ENCODE results near the gene CDH4. TPM values are rescaled to one million over a fixed set of nuclear protein-coding genes. Genes with fewer than 3 reads are reported as not detected.

CDH4 gene
- total RNA-seq, 1 donor from 2014 or later: not detected

DNA sequence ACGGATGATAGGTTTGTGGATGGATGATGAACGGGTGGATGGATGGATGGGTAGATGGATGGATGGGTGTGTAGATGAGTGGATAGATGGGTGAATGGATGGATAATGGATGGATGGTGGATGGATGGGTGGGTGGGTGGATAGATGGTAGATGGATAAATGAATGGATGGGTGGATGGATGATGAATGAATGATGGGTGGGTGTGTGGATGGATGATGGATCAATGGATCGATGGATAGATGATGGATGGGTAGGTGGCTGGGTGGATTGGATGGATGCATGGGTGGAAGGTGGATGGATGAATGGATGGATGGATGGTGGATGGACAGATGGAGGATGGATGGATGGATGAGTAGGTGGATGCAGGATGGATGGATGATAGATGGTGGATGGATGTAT lies 419.5 kb downstream of the CDH4 start:
- ATAC-seq: no peak
- no peak for DNase-seq (ENCODE audit: low spot score)

DNA sequence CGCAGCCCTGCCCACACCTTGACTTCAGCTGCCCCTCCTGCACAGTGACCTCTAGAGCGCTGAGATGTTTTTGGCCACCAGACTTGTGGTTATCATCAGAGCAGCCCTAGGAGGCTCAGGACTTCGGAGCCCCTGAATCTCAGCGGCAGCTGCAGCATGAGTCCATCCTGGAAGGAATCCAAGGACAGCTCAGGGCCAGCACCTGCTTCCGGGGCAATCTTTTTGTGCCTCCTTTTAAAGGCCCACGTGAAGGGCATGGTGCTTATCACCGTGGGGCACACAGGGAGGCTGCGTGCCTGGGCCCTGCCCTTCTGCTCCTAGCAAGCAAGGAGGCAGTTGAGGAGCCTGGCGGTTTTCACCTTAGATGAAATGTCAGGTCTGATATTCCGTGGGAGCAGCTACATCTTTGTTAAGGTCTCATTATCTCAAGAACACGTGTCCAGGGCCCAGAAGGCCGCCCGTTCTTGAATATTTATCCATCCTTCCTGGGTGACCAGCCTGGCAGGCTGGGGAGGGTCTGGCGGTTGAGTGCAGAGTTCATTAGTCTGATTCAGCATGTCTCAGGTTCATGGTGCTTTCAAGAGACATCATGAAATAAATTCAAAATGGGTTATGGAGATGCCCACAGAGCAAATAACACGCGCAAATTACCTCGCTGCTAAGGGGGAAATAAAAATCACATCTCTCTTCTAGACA lies 421.2 kb downstream of the CDH4 start:
- no peak for DNase-seq (ENCODE audit: low spot score)
- ATAC-seq: no peak

DNA sequence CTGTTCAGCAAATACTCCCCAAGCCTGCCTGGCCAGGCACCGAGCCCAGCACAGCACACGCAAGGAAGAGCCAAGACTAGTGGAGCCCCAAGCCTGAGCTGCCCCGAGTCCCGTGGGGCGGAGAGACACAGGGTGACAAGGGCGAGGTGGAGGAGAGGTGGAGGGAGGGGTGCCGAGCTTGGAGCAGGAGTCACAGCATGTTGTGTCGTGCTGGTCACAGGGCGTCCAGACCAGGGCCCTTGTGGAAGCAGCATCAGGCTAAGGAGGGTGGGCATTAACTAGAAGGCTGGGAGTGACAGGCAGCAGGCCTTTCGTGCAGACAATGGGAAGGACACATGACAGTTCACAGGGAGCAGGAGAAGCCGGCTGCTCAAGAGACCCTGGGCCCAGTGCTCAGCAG lies 422.1 kb downstream of the CDH4 start:
- DNase-seq (ENCODE audit: low spot score) (no peak), ATAC-seq (no peak)

DNA sequence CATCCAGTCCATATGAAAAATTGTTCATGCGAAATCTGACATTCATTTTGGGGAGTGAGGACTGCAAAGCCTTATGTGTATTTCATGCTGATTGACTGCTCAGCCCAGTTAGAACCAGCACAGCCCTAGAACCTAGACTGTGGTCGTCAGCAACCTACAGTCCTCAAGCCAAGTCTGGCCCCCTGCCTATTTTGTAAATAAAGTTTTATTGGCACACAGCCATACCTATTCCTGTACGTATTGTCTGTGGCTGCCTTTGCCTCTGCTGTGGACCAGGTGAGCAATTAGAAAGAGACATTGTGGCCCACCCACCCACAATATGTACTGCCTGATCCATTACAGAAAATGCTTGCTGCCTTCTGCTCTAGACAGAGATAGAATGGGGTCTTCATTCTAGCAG lies 422.6 kb downstream of the CDH4 start:
- ATAC-seq (no peak), DNase-seq (ENCODE audit: low spot score) (no peak)

DNA sequence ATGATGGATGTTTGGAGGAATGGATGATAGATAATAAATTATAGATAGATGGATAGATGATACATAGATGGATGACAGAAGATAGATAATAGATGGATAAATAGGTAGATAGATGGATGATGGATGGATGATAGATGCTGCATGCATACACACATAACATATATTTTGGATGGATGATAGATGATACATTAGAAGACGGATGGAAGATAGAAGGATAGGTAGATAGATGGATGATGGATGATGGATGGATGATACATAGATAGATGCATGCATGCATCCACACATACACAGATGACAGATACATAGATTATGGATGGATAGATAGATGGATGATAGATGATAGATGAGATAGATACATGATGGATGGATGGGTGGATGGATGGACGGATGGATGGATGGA lies 425.9 kb downstream of the CDH4 start:
- no peak for DNase-seq (ENCODE audit: low spot score)
- ATAC-seq: no peak

DNA sequence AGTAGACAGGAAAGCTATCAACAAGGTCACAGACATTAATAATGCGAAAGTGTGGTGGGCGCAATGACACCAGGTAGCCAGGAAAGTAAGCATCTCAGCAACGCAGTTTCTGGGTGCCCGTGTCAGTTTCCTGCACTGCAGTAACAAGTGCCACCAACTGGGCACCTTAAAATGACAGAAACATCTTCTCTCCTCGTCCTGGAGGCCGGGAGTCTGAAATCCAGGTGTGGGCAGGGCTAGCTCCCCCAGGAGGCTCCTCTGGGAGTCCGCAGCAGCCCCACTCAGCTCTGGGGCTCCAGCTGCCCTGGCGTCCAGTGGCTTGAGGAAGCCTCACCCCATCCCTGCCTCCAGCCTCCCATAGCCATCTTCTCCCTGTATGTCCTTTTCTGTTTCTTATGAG lies 426.4 kb downstream of the CDH4 start:
- ATAC-seq (no peak), DNase-seq (ENCODE audit: low spot score) (no peak)

DNA sequence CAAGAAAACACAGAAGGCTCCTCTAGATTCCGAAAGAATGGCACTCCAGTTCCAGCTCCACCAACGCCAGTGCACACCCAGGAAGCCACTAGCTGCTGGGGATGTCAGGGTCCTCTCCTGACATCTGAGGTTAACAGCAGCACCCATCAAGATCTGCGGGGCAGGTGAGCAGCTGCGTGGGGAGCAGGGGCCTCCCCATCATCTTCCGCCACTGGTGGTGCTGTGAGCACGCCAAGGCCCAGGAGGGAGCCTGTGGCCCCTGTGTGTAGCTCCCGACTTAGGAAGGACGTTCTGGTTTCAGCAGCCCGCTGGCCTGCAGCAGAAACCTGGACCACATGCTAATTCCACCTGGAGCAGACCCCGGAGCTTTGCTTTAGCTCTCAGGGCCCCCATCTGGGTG lies 427.4 kb downstream of the CDH4 start:
- ATAC-seq (no peak), DNase-seq (ENCODE audit: low spot score) (no peak)

DNA sequence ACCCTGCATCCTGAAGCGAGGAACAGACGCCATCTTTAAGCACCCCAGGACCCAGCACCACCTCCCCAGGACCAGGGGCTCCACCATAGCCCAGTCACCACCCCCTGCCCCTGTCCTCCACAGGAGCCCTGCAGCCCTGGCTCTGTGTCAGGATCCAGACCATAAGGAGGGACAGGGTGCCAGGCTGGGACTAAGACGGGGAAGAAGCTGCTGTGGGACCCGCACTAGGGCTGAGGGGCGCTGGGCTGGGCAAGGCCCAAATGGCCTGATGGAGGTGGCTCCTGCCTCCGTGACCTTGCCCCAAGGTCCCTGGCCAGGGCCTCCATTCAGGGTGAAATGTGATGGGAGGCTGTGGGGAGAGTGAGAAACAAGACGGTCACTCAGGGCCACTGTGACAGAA lies 428.0 kb downstream of the CDH4 start:
- DNase-seq (ENCODE audit: low spot score): no peak
- ATAC-seq: no peak

DNA sequence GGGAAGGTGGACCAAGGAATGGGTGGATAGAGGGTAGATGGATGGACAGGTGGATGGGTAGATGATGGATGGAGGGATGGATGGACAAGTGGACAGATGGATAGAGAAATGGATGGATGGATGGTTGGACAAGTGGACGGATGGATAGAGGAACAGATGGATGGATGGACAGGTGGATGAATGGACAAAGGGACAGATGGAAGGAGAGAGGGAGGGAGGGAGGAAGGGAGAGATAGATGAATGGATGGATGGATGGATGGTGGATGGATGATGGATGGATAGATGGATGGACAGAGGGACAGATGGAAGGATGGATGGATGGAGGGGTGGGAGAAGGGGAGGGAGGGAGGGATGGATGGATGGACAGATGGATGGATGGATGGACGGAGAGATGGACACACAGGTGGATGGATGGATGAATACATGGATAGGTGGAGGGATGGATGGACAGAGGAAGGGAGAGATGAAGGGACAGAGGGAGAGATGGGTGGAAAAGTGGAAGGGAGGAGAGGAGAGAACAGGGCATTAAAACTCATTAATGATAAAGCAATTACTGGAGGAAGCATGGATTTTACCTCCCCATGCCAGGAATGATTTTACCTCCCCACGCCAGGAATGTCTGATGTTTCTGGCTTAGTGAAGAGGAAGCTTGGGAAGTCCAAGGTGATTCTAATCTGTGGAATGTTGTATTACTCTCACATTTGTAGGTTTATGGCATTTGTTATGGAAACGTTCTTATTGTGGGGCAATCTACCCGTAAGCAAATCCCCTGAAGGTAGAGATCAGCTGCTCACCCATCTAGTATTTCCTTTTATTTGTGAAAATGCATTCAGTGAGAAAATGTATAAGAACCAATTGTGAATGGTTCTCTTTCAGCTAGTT lies 430.3 kb downstream of the CDH4 start:
- ATAC-seq (no peak), DNase-seq (ENCODE audit: low spot score) (no peak)

DNA sequence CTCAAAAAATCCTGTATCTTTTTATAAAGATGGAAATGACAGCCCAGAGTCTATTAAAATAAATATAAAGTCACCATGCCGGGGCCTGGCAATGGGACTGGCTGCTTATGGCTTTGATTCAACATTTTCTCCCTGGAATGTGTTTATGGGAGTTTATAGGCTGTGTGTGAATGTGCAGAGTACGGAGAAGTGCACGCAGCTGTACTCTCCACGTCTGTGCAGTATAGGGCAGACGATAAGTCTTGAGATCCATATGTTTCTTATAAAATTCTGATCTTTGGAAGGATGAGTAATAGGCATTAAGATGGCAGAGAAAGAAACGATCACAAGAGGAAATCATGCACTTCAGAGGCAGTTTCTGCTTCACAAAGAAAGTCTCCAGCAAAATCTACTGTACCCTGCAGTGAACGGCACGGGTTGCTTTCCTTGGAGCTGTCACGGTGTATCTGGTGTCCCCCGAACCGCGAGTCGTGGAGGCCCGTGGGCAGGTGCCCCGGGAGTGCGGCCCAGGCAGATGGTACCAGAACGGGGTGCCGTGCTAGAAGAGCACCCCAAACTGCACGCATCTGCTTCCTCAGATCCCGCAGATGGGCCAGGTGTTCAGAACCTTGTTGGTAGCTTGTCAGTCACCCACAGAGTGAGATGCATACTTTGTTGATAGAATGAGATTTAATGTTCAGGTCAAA lies 431.1 kb downstream of the CDH4 start:
- no peak for ATAC-seq
- DNase-seq (ENCODE audit: low spot score): no peak

DNA sequence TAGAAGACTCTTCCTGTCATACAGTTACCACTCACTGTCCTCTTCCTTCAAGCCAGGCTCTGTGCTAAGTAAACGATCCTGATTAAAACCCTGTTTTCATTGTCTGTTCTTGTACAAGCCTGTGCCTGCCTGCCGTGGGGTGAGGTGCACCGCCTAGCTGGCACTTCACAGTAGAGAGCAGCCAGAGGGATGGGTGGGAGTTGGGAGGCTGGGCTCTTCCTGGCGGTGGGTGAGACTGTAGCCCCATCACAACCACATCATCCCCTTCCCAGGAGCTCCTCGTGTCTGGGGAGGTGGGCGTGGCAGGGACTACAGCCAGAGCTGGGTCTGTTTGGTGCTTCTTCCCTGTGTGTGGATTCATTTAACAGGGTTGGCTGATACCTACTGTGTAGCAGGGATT lies 431.7 kb downstream of the CDH4 start:
- ATAC-seq (no peak), DNase-seq (ENCODE audit: low spot score) (no peak)

DNA sequence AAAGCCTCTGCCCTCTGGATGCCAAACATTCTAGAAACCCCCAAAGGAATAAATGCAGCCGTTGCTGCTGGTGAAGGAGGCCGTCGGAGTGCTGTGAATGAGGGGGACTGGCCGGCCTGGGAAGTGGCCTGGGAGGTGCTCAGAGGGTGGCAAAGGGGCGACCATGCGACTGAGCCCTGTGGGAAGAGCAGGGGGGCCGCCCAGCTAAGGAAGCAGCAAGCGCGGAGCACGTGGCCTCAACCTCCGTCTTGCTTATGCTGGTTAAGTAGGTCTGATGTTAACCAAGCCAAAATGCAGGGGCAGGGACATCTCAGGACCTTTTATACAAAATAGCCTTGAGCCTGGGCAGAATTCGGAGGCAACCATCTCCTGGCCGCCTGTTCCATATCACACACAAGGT lies 432.1 kb downstream of the CDH4 start:
- no peak for ATAC-seq
- no peak for DNase-seq (ENCODE audit: low spot score)

DNA sequence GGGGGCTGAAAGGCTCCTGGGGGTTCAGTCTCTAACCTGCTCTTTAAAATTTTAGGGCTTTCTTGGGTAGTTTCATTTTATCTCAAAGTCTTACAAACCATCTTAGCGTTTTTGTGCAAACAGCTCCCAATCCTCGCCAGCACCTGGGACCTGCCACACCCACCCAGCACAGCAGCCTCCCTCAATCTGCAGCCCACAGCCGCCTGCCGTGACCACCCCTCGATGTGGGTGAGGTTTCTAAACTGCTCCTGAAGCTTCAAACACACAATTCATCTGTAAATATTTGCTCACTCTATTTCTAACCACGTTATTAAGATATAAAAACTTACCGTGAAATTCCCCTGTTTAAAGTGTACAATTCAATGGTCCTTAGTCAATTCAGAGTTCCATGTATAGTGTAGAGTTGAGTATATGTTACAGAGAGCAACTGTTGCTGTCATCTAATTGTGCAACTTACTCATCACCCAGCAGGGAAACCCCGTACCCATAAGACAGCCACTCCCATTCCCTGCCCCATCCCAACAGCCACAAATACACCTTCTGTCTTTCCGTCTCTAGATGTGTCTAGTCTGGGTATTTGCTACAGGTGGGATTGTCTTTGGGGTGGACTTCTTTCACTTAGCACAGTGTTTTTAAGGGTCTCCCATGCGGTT lies 432.6 kb downstream of the CDH4 start:
- ATAC-seq (no peak), DNase-seq (ENCODE audit: low spot score) (no peak)

DNA sequence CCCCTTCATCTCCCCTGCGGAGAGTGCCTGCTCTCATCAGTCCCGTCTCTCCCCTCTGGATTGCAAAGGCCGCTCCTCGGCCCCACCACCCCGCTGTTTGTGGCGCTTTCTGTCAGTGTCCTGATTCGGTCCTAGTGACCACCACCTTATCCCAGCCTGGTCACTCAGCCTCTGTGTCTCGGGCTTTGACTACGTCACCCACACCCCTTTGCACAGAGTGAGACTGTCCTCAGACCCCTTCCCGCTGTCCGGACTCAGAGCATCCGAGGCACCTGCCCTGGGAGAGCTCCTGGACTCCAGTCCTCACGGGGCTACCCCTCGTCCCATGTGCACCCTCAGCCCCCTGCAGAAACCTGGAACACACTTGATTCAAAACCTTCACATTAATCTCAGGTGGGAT lies 433.4 kb downstream of the CDH4 start:
- ATAC-seq: no peak

DNA sequence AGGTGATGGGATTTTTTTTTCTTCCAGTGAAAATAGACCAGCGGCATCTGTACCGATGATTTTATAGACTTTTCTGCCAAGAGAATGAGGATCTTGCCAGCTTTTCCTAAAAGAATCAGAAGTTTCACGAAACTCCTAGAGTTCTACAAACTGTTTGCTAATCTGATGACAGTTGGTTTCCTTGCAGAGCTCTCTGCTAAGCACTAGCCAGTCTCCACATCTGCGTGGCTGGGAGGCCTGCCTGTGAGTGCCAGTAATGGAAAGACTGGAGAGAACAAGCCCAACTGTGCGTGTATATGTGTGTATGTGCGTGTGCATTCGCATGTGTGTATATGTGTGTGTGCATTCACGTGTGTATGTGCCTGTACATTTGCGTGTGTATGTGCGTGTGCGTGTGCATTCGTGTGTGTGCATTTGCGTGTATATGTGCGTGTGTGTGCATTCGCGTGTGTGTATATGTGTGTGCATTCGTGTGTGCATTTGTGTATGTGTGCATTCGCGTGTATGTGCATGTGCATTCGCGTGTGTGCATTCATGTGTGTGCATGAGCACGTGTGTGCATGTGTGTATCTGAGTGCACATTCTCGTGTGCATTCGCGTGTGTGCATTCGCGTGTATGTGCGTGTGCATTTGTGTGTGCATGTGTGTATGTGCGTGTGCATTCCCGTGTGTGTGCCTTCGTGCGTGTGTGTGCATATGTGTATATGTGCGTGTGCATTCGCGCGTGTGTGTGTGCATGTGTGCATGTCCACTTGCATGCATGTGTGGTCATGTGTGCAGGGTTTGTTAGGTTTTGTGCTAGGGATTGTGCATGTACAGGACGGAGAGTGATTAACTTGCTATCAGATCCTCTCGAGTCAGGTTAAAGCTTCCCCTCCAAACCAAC lies 434.2 kb downstream of the CDH4 start:
- DNase-seq (ENCODE audit: low spot score): no peak
- no peak for ATAC-seq

More for the DNA sequence above, 433.4 kb downstream of the CDH4 start:
- DNase-seq (ENCODE audit: low spot score): no peak

DNA sequence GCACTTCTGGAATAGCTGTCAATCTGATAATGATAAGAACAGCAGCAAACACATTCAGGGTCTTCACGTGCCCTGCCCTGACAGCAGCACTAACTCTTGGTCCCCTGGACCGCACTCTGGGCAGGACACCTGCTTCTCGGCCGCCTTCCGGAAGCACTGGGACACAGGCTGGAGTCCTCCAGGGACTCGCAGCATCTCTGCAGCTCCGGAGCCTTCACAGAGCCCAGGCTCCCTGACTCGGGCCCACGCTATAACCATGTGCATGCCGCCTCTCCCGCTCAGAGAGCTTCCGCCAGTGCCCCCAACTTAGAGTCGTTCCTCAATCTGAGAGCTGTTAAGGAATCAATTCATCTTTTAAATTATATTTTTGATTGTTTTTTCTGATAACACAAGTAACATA lies 436.4 kb downstream of the CDH4 start:
- ATAC-seq: no peak
- DNase-seq (ENCODE audit: low spot score): no peak

DNA sequence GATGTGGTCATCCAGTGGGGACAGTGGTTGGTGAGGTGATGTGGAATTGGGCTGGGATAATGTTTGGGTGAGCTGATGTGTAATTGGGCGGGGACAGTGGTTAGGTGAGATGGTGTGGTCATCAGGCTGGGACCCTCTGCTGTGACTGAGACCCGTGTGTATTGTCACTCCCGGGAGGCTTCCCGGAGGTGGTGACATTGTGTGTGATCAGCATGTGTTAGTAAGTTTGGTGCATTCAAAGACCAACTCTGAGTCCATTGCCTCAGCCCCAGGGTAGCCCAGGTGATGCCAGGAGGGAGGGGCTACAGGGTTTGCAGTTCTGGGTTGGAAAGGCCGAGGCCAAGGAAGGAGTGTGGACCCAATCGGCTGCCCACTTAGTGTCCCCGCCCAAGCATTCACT lies 438.1 kb downstream of the CDH4 start:
- ATAC-seq (no peak), DNase-seq (ENCODE audit: low spot score) (no peak)

DNA sequence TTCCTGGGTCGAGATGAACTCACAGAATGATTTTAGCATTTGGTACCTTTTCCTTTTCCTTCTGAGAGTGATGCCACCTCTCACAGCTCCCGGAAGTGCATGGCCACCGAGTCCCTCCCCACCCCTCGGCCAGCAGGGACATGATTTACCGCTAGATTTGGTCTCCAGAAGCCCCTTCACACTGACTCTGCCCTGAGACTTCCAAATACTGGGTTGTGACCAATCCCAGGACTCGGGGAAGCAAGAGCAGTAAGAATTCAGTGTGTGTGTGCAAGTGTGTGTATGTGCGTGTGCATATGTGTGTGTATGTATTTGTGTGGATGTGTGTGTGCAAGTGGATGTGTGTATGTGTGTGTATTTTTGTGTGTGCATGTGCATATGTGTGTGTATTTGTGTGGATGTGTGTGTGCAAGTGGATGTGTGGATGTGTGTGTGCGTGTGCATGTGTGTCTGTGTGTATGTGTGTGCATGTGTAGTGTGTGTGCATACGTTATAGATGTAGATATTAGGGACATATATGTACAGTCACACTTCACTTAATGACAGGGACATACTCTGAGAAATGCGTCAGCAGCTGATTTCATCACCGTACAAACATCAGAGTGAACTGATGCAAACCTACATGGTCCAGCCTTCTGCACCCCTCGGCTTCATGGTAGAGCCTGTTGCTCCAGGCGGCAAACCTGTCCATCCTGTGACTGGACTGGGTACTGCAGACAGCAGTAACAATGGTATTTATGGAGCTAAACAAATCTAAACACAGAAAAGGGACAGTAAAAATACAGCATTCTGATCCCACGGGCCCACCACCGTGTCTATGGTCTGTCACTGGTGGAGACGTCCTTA lies 439.2 kb downstream of the CDH4 start:
- DNase-seq (ENCODE audit: low spot score): no peak

DNA sequence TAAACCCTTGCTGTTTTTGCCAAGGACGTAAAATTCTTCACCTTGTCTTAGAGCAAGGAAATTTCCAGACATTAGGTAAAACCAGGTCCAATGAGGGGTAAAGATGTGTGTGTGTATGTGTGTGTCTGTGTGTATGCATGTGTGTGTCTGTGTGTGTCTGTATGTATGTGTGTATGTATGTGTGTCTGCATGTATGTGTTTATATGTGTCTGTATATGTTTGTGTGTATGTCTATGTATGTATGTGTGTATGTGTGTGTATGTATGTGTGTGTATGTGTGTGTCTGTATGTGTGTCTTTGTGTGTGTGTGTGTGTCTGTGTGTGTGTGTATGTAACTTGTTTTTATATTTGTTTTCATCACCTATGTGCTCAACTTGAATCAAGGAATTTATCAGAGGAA lies 439.9 kb downstream of the CDH4 start:
- ATAC-seq: no peak
- no peak for DNase-seq (ENCODE audit: low spot score)

More for the DNA sequence above, 439.2 kb downstream of the CDH4 start:
- ATAC-seq: no peak
